ENCODE measurements around the gene PLPPR1. TPM values are rescaled to one million over a fixed set of nuclear protein-coding genes. Genes with fewer than 3 reads are reported as not detected.
A peak's percentile ranks its signal among the peaks of the same experiment; 100 is the strongest.

Gene PLPPR1
- total and polyA plus RNA-seq, 2 of the 13 experiments (the other 11 are each of a cell fraction or from before 2014, with no cell fraction given), result 16.0 to 84.7 TPM

DNA sequence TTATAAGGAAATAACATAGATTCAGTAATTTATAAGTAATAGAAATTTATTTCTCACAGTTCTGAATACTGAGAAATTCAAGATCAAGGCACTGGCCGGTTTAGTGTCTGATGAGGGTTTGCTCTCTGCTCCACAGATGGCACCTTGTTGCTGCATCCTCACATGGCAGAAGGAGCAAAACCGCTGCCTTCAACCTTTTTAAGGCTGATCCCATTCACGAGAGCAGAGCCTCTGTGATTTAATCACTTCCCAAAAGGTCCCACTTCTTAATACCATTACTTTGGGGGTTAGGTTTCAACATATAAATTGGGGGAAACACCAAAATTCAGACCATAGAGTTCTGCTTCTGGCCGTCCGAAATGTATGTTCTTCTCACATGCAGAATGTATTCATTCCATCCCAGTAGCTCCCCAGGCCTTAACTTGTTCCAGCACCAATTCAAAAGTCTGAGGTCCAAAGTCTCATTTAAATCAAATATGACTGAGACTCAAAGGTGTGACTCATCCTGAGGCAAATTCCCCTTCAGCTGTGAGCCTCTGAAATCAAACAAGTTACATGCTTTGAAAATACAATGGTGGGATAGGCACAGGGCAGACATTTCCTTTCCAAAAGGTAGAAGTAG, 325.7 kb downstream of the PLPPR1 start (continued):
- TF ChIP-seq RCOR2 (CRISPR knock-in tag; IDR thresholded peaks at IDR 0.05), result peak; percentile 92
- peak; percentile 8; the same call in 1 of the 2 replicates for TF ChIP-seq KDM1A (CRISPR knock-in tag; IDR thresholded peaks at IDR 0.05)
- TF ChIP-seq ZNF335 (CRISPR knock-in tag; IDR thresholded peaks at IDR 0.05), result peak; percentile 64; the same call in 1 of the 2 replicates
- no peak for TF ChIP-seq ZNF275 (CRISPR knock-in tag; IDR thresholded peaks at IDR 0.05; ENCODE audit: borderline replicate concordance)
- TF ChIP-seq ONECUT2 (CRISPR knock-in tag; IDR thresholded peaks at IDR 0.05), result peak; percentile 39; the same call in 1 of the 2 replicates
- TF ChIP-seq YEATS4 (CRISPR knock-in tag; IDR thresholded peaks at IDR 0.05; ENCODE audit: borderline replicate concordance), result peak; percentile 57; the same call in 1 of the 2 replicates
- TF ChIP-seq HOXA9 (CRISPR knock-in tag; IDR thresholded peaks at IDR 0.05; ENCODE audit: borderline replicate concordance), result no peak
- no peak for TF ChIP-seq ZFP37 (CRISPR knock-in tag; IDR thresholded peaks at IDR 0.05; ENCODE audit: borderline replicate concordance)
- peak; percentile 76; the same call in 1 of the 2 replicates for TF ChIP-seq SMAD3 (CRISPR knock-in tag; IDR thresholded peaks at IDR 0.05)
- TF ChIP-seq, protein P1, sequence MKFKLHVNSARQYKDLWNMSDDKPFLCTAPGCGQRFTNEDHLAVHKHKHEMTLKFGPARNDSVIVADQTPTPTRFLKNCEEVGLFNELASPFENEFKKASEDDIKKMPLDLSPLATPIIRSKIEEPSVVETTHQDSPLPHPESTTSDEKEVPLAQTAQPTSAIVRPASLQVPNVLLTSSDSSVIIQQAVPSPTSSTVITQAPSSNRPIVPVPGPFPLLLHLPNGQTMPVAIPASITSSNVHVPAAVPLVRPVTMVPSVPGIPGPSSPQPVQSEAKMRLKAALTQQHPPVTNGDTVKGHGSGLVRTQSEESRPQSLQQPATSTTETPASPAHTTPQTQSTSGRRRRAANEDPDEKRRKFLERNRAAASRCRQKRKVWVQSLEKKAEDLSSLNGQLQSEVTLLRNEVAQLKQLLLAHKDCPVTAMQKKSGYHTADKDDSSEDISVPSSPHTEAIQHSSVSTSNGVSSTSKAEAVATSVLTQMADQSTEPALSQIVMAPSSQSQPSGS (CRISPR knock-in tag; IDR thresholded peaks at IDR 0.05), result peak; percentile 82; the same call in 1 of the 2 replicates
- peak; percentile 91 for TF ChIP-seq NCOA2 (CRISPR knock-in tag; IDR thresholded peaks at IDR 0.05)
- 0 out of 3 replicates have a peak, but pooled peaks have one; percentile 14 for TF ChIP-seq MXI1 (IDR thresholded peaks at IDR 0.05; ENCODE audit: borderline replicate concordance, low read depth, low read length)
- TF ChIP-seq, protein P2, sequence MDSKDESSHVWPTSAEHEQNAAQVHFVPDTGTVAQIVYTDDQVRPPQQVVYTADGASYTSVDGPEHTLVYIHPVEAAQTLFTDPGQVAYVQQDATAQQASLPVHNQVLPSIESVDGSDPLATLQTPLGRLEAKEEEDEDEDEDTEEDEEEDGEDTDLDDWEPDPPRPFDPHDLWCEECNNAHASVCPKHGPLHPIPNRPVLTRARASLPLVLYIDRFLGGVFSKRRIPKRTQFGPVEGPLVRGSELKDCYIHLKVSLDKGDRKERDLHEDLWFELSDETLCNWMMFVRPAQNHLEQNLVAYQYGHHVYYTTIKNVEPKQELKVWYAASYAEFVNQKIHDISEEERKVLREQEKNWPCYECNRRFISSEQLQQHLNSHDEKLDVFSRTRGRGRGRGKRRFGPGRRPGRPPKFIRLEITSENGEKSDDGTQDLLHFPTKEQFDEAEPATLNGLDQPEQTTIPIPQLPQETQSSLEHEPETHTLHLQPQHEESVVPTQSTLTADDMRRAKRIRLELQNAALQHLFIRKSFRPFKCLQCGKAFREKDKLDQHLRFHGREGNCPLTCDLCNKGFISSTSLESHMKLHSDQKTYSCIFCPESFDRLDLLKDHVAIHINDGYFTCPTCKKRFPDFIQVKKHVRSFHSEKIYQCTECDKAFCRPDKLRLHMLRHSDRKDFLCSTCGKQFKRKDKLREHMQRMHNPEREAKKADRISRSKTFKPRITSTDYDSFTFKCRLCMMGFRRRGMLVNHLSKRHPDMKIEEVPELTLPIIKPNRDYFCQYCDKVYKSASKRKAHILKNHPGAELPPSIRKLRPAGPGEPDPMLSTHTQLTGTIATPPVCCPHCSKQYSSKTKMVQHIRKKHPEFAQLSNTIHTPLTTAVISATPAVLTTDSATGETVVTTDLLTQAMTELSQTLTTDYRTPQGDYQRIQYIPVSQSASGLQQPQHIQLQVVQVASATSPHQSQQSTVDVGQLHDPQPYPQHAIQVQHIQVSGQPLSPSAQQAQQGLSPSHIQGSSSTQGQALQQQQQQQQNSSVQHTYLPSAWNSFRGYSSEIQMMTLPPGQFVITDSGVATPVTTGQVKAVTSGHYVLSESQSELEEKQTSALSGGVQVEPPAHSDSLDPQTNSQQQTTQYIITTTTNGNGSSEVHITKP (CRISPR knock-in tag; IDR thresholded peaks at IDR 0.05; ENCODE audit: low read depth), result 0 out of 2 replicates have a peak, but pooled peaks have one; percentile 61
- TF ChIP-seq, protein P3, sequence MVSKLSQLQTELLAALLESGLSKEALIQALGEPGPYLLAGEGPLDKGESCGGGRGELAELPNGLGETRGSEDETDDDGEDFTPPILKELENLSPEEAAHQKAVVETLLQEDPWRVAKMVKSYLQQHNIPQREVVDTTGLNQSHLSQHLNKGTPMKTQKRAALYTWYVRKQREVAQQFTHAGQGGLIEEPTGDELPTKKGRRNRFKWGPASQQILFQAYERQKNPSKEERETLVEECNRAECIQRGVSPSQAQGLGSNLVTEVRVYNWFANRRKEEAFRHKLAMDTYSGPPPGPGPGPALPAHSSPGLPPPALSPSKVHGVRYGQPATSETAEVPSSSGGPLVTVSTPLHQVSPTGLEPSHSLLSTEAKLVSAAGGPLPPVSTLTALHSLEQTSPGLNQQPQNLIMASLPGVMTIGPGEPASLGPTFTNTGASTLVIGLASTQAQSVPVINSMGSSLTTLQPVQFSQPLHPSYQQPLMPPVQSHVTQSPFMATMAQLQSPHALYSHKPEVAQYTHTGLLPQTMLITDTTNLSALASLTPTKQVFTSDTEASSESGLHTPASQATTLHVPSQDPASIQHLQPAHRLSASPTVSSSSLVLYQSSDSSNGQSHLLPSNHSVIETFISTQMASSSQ (IDR thresholded peaks at IDR 0.05; ENCODE audit: low read depth), result peak; percentile 80; the same call in 1 of the 2 replicates
- TF ChIP-seq, protein P3 (CRISPR knock-in tag; IDR thresholded peaks at IDR 0.05; ENCODE audit: borderline replicate concordance), result peak; percentile 85; the same call in 1 of the 2 replicates
